OCI-LY1 (cell line): ENCODE results near the gene NUP153.

Experiments
- EZH2 ChIP-seq: fragments of 200-600 bp; sonication (generic), shearing (Covaris generic); IDR thresholded peaks from 2 replicates; pipeline ENCODE4 v1.8.0; 2017; ENCODE audit warnings: borderline replicate concordance, mixed run types, mild to moderate bottlenecking, antibody characterized with exemption, low read length, moderate library complexity, mixed read lengths
- TF ChIP-seq, protein P1 (sequence below): fragments of 200-600 bp; sonication (generic), shearing (Covaris generic); IDR thresholded peaks from 2 replicates; pipeline ENCODE4 v1.5.1; 2017; ENCODE audit warnings: mild to moderate bottlenecking, antibody characterized with exemption, low read length, moderate library complexity, mixed read lengths

DNA sequence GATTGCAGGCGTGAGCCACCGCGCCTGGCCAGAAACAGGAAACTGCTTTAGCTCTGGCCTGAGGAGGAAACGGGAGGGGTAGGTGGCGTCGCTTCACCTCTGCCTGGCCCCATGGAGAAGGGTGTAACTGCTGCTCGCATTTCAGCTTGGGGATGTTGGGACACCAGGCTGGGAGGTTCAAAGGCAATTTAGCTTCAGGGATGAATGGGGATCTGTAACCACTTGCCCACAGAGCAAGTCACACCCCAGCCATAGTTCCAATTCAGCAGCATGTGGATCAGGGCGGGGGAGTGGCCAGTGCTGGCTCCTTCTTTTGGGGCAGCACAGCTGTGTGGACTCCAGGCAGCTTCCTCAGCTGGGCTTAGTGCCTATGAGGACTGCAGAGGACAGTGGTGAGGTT is 34.8 kb upstream of the NUP153 start:
- TF ChIP-seq, protein P1, sequence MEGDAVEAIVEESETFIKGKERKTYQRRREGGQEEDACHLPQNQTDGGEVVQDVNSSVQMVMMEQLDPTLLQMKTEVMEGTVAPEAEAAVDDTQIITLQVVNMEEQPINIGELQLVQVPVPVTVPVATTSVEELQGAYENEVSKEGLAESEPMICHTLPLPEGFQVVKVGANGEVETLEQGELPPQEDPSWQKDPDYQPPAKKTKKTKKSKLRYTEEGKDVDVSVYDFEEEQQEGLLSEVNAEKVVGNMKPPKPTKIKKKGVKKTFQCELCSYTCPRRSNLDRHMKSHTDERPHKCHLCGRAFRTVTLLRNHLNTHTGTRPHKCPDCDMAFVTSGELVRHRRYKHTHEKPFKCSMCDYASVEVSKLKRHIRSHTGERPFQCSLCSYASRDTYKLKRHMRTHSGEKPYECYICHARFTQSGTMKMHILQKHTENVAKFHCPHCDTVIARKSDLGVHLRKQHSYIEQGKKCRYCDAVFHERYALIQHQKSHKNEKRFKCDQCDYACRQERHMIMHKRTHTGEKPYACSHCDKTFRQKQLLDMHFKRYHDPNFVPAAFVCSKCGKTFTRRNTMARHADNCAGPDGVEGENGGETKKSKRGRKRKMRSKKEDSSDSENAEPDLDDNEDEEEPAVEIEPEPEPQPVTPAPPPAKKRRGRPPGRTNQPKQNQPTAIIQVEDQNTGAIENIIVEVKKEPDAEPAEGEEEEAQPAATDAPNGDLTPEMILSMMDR: no peak
- no peak for TF ChIP-seq EZH2
